HG02571 (cell line): ENCODE data around the gene STT3A.

ENCODE experiments used
- ATAC-seq: cut with Tn5 transposase; IDR thresholded peaks from one replicate; pipeline ENCODE4 v1.9.1; 2021; ENCODE audit warnings: mild to moderate bottlenecking, moderate library complexity; ENCODE audit not compliant: unreplicated experiment

Gene STT3A

DNA sequence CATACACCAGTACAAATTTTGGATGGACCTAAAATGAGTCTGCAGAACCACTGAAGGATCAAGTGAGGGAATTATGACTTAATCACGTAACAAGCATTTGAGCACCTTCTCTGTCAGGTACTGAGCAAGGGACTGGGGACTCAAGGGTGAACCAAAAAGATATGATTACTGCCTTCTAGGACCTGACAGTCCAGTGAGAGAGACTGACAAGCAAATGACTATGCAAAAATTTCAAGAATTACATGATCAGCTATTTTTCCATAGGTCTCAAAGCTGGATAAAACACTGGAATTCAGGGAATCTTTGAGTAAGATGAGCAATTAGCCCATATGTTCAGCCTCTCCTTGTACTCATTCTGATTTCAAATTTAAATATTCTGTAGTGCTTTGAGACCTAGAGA is 5.2 kb upstream of the STT3A start:
- ATAC-seq = no peak

- no peak for ATAC-seq
Measured at GRCh38 chr11:125588505-125588904, 4.1 kb upstream of the STT3A start.

- ATAC-seq = peak; percentile 8
Measured at GRCh38 chr11:125591649-125592304, 875 bp upstream of the STT3A start.

DNA sequence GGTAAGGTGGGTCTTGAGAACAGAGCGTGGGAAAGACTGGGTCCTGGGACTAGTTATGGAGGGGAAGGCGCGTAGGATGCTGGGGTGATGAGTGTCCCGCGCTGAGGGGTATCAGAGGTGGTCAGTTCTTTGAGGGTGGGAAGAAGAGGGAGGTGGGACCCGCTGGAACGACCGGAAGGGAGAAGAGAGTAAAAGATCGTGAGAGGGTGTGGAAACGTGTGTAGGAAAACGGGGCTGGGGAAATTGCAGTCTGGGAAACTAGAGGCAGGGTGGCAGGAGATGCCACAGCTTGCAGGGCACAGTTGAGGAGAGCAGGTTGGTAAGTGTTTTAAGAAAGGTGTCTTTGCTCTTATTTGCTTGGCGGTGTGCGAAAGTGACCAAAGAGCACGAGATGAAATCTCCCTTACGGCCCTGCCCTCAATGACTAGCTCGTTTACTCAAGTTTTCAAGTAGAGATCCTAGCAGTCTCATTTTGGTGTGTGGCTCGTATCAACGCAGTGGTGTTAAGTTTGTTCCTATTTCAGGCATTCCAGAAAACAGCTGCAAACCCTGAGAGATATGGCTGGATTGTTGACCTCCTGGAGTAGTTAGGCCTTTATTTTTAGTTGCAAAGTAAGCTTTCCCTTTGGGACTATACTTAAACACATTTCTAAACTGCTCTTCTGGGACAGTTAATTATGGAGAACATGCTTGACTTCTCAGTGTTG is 615 bp downstream of the STT3A start:
- no peak for ATAC-seq

- no peak for ATAC-seq
Measured at GRCh38 chr11:125594958-125595357, 2.3 kb downstream of the STT3A start.

- no peak for ATAC-seq
Measured at GRCh38 chr11:125600663-125601062, 8.0 kb downstream of the STT3A start.

- no peak for ATAC-seq
Measured at GRCh38 chr11:125603207-125603606, 10.6 kb downstream of the STT3A start.

DNA sequence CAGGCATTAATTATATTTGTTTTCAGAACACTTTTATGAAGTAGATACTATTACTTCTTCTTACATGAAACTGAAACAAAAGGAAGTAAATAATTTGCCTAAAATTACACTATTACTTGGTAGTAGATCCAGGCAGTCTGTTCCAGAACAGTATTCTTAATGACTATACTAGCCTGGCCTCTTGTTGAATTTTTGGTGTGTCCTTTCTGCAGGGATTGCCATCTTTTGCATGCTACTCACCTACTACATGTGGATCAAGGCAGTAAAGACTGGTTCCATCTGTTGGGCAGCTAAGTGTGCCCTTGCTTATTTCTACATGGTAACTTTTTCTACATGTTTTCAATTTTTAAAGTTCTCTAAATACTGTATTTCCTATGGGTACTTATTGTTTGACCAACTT is 12.8 kb downstream of the STT3A start:
- ATAC-seq = no peak

GRCh38 chr11:125609545-125609944 is 16.9 kb downstream of the STT3A start:
- no peak for ATAC-seq

GRCh38 chr11:125618383-125618782 is 25.7 kb downstream of the STT3A start:
- ATAC-seq = no peak

- no peak for ATAC-seq
Measured at GRCh38 chr11:125621995-125622394, 29.3 kb downstream of the STT3A start.

- ATAC-seq = no peak
Measured at GRCh38 chr11:125623064-125623463, 30.4 kb downstream of the STT3A start.

DNA sequence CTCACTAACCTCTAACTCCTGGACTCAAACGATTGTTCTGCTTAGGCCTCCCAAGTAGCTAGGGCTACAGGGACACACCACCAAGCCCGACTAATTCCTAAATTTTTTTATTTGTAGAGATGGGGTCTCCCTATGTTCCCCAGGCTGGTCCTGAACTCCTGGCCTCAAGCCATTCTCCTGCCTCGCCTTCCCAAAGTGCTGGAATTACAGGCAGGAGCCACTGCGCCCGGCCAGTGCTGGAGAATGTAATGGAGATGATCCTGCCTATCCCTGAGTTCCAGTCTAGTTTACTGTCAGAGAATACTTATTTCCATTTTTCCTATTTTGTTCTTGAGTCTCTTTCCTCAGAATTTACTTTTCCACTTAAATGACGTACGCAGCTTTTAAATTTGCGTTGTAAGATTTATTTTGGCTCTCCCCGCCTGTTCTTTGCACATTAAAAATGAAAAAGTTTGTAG is 32.1 kb downstream of the STT3A start, which contains the start of gene CHEK1:
Gene CHEK1, plus strand, starts transcription at position 408 of the 458 bp plus-strand sequence. CDS start 1,606 bp downstream, outside the sequence.
- no peak for ATAC-seq

- peak; percentile 23 for ATAC-seq
Measured at GRCh38 chr11:125625225-125625629, 32.6 kb downstream of the STT3A start.

GRCh38 chr11:125625630-125626287 is 33.1 kb downstream of the STT3A start:
- peak; percentile 90 for ATAC-seq

- peak; percentile 22 for ATAC-seq
Measured at GRCh38 chr11:125626288-125626950, 33.8 kb downstream of the STT3A start.

- no peak for ATAC-seq
Measured at GRCh38 chr11:125627236-125627910, 34.7 kb downstream of the STT3A start.

- ATAC-seq = no peak
Measured at GRCh38 chr11:125637840-125638239, 45.2 kb downstream of the STT3A start.

- no peak for ATAC-seq
Measured at GRCh38 chr11:125638315-125638714, 45.7 kb downstream of the STT3A start.

DNA sequence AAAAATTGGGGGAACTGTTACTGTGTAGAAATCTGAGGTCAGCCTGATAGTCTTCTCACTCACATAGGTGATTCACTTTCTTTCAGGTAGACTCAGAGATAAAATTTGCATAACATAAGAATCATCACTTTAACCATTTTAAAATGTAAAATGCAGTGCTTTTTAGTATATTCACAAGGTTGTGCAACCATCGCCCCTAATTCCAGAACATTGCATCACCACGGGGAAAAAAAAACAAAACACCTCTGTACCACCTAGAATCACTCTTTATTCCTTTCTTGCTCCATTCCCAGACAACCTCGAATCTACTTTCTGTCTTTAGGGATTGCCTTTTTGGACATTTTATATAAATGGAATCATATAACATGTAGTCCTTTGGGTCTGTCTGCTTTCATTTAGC is 53.2 kb downstream of the STT3A start:
- ATAC-seq = no peak
